PFSK-1 (cell line): ENCODE measurements around the gene PI4KB.

Experiments
- POLR2AphosphoS5 ChIP-seq: IDR thresholded peaks from 2 replicates; pipeline ENCODE4 v1.6.1; 2012; ENCODE audit warnings: low read depth, mild to moderate bottlenecking, control low read depth, low read length, moderate library complexity
- TAF1 ChIP-seq: IDR thresholded peaks from 2 replicates; pipeline ENCODE4 v1.6.1; 2012; ENCODE audit warnings: low read length, control low read depth, borderline replicate concordance; ENCODE audit not compliant: insufficient read depth
- TF ChIP-seq, protein P1 (sequence below), 2 experiments: IDR thresholded peaks; 2 replicates each; pipeline versions ENCODE4 v1.6.1 to v1.8.0; 2011 to 2012; ENCODE audit warnings: low read depth in 2 of 2, low read length in 2 of 2, control low read depth in 1 of 2, inconsistent platforms in 1 of 2, mild to moderate bottlenecking in 1 of 2, moderate library complexity in 1 of 2; ENCODE audit not compliant: insufficient read depth in 1 of 2

GRCh38 chr1:151314137-151314875 is 12.9 kb downstream of the PI4KB start:
- TF ChIP-seq POLR2AphosphoS5: no peak
- TF ChIP-seq, protein P1, sequence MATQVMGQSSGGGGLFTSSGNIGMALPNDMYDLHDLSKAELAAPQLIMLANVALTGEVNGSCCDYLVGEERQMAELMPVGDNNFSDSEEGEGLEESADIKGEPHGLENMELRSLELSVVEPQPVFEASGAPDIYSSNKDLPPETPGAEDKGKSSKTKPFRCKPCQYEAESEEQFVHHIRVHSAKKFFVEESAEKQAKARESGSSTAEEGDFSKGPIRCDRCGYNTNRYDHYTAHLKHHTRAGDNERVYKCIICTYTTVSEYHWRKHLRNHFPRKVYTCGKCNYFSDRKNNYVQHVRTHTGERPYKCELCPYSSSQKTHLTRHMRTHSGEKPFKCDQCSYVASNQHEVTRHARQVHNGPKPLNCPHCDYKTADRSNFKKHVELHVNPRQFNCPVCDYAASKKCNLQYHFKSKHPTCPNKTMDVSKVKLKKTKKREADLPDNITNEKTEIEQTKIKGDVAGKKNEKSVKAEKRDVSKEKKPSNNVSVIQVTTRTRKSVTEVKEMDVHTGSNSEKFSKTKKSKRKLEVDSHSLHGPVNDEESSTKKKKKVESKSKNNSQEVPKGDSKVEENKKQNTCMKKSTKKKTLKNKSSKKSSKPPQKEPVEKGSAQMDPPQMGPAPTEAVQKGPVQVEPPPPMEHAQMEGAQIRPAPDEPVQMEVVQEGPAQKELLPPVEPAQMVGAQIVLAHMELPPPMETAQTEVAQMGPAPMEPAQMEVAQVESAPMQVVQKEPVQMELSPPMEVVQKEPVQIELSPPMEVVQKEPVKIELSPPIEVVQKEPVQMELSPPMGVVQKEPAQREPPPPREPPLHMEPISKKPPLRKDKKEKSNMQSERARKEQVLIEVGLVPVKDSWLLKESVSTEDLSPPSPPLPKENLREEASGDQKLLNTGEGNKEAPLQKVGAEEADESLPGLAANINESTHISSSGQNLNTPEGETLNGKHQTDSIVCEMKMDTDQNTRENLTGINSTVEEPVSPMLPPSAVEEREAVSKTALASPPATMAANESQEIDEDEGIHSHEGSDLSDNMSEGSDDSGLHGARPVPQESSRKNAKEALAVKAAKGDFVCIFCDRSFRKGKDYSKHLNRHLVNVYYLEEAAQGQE (IDR thresholded peaks at IDR 0.05; ENCODE audit: insufficient read depth in 1 of 2, low read depth in 2 of 2, low read length in 2 of 2): no peak
- no peak for TF ChIP-seq TAF1
